COR-L47 (cell line): ENCODE results near the gene PANX2.
"Not testable (repeated sequence)": the region's sequence is repeated elsewhere in the genome, so short reads cannot be mapped to it uniquely, and the experiment has no call there.

Experiments
- DNase-seq: peaks from one replicate; lab custom pipeline; 2025; lab: John Stamatoyannopoulos, UW

Gene PANX2

GRCh38 chr22:50199251-50199721, 28.8 kb downstream of the PANX2 start:
- DNase-seq, result no peak

GRCh38 chr22:50199829-50200460, 29.4 kb downstream of the PANX2 start:
- DNase-seq, result no peak

GRCh38 chr22:50200461-50201190, 30.1 kb downstream of the PANX2 start, which contains the start of gene SELENOO:
Gene SELENOO, plus strand, starts transcription at chr22:50201011. Its CDS starts 26 bp downstream, at chr22:50201037.
- DNase-seq, result peak; percentile 88

- no peak for DNase-seq
These were observed 30.9 kb downstream of the PANX2 start for GRCh38 chr22:50201191-50202129.

GRCh38 chr22:50202130-50202666, 31.7 kb downstream of the PANX2 start:
- DNase-seq, result no peak

- no peak for DNase-seq
These were observed 32.8 kb downstream of the PANX2 start for GRCh38 chr22:50203288-50203687.

GRCh38 chr22:50204571-50204970, 34.0 kb downstream of the PANX2 start:
- no peak for DNase-seq

GRCh38 chr22:50204998-50205397, 34.5 kb downstream of the PANX2 start:
- not testable (repeated sequence) for DNase-seq

- DNase-seq, result no peak
These were observed 35.4 kb downstream of the PANX2 start for GRCh38 chr22:50205781-50206569.

GRCh38 chr22:50206599-50206998, 36.1 kb downstream of the PANX2 start:
- DNase-seq, result no peak

GRCh38 chr22:50207383-50208140, 37.0 kb downstream of the PANX2 start:
- no peak for DNase-seq

GRCh38 chr22:50208430-50208938, 38.0 kb downstream of the PANX2 start:
- no peak for DNase-seq

GRCh38 chr22:50208939-50209892, 38.7 kb downstream of the PANX2 start:
- no peak for DNase-seq

GRCh38 chr22:50209893-50210292, 39.4 kb downstream of the PANX2 start:
- no peak for DNase-seq

- DNase-seq, result no peak
These were observed 40.0 kb downstream of the PANX2 start for GRCh38 chr22:50210378-50211139.

GRCh38 chr22:50211147-50211546, 40.6 kb downstream of the PANX2 start:
- no peak for DNase-seq

- DNase-seq, result no peak
These were observed 42.7 kb downstream of the PANX2 start for GRCh38 chr22:50213263-50213662.
